Progenitor cell of endocrine pancreas (in vitro differentiated cells): ENCODE measurements around the gene NAA35. TPM values are rescaled to one million over a fixed set of nuclear protein-coding genes. Genes with fewer than 3 reads are reported as not detected.
A peak's percentile ranks its signal among the peaks of the same experiment; 100 is the strongest.

ENCODE experiments used
- DNase-seq: peaks from one replicate; pipeline ENCODE4 v3.0.0; 2021; ENCODE audit warnings: low spot score; ENCODE audit not compliant: unreplicated experiment
- H3K27ac Mint-ChIP-seq: 2 replicates; pipeline ENCODE4 v1.8.0; 2021; ENCODE audit warnings: mild to moderate bottlenecking, moderate library complexity, mixed read lengths
- H3K27me3 Mint-ChIP-seq: 2 replicates; pipeline ENCODE4 v1.8.0; 2021; ENCODE audit warnings: mixed read lengths
- H3K36me3 Mint-ChIP-seq: 2 replicates; pipeline ENCODE4 v1.8.0; 2022; ENCODE audit warnings: mixed read lengths; ENCODE audit not compliant: insufficient read depth
- H3K4me1 Mint-ChIP-seq: 2 replicates; pipeline ENCODE4 v1.8.0; 2021; ENCODE audit warnings: low read depth, mixed read lengths
- H3K4me3 Mint-ChIP-seq: 2 replicates; pipeline ENCODE4 v1.8.0; 2021; ENCODE audit warnings: low read depth, mild to moderate bottlenecking, moderate library complexity, mixed read lengths
- H3K9me3 Mint-ChIP-seq: 2 replicates; pipeline ENCODE4 v1.8.0; 2021; ENCODE audit warnings: low read depth, mixed read lengths
- total RNA-seq: library from RNA; stranded (reverse); gene quantifications from 2 replicates; pipeline ENCODE4 v1.2.1, GENCODE V29; 2021
- TF ChIP-seq, protein P1 (sequence below): fragments of 200-600 bp; sonication (generic); IDR thresholded peaks from one replicate; pipeline ENCODE4 v1.5.0; 2021; ENCODE audit warnings: antibody characterized with exemption, mild to moderate bottlenecking; ENCODE audit not compliant: unreplicated experiment

NAA35 gene
- total RNA-seq, 1 donor from 2014 or later, result 37.3 TPM

DNA sequence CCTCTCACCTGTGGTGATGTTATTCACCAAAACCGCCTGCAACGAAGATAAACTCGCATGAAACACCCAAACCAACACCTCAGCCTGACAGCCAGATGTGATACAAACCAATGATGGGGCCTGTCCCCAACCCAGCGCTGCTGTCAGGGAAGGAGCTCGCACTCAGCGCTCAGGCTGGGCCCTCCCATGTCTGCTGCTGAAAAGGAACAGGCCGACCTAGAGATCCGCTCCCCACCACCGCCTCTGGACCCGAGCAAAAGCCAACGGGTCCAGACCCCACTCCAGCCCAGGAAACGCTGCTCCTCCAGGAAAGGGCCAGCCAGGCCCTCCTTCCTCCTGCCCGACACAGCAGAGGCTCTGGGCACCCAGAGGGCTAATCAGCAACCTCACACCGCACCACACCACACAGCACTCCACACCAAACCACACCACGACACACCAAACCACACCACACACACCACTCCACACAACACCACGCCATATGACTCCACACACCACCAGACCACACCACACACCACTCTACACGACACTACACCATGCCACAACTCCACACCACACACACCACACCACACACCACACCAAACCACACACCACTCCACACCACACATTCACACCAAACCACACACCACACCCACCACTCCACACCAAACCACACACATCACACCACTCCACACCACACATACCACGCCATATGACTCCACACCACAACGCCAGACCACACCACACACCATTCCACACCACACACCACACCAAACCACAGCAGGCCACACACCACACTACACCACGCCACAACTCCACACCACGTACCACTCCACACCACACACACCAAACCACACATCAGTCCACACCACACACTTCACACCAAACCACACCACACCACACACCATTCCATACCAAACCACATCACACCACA, 111.9 kb downstream of the NAA35 start:
- peaks cover 11% of the 10 kb centered on the region for H3K36me3 Mint-ChIP-seq
- no peak overlapping the region for H3K4me3 Mint-ChIP-seq
- no peaks in the 10 kb centered on the region for H3K9me3 Mint-ChIP-seq
- peaks cover 6% of the 10 kb centered on the region for H3K4me1 Mint-ChIP-seq
- no peaks in the 10 kb centered on the region for H3K27me3 Mint-ChIP-seq
- TF ChIP-seq, protein P1, sequence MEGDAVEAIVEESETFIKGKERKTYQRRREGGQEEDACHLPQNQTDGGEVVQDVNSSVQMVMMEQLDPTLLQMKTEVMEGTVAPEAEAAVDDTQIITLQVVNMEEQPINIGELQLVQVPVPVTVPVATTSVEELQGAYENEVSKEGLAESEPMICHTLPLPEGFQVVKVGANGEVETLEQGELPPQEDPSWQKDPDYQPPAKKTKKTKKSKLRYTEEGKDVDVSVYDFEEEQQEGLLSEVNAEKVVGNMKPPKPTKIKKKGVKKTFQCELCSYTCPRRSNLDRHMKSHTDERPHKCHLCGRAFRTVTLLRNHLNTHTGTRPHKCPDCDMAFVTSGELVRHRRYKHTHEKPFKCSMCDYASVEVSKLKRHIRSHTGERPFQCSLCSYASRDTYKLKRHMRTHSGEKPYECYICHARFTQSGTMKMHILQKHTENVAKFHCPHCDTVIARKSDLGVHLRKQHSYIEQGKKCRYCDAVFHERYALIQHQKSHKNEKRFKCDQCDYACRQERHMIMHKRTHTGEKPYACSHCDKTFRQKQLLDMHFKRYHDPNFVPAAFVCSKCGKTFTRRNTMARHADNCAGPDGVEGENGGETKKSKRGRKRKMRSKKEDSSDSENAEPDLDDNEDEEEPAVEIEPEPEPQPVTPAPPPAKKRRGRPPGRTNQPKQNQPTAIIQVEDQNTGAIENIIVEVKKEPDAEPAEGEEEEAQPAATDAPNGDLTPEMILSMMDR, result no peak
- H3K27ac Mint-ChIP-seq, result no peak overlapping the region
- DNase-seq, result no peak

DNA sequence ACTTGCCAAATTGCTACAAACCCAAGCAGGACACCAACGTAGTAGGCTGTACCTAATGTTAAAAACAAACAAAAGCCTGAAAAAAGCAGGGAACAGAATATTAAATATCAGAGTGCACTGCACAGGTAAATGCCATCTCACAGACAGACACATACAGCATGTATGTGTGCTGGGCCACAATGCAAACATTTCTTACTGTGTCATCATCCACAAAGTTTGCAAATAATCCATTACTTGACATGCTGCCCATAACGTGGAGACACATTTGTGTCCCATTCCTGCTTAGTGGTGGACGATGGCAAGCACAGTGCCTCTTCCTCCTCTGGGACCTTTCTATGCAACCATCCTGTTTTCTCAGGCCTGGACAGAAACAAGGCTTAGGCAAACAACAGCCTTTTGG, 113.7 kb downstream of the NAA35 start:
- peaks cover 13% of the 10 kb centered on the region for H3K36me3 Mint-ChIP-seq

DNA sequence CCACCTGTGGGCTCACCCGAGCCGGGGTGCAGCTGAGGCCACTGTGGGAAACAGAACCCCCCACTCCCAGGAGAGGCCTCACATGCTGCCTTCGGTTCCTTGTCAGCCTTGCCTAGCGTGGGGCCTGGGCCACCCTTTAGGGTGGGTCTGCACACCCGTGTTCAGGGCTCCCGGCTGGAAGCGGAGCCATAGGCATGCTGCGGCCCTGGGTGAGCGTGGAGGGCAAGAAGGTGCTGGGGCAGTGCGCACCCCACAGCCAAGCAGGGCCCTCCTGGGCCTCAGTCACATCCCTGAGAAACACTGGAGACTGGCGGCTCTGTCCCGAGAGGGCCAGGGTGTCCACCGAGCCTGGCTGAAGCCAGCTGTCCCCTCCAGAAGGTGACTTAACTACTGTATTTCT, 116.5 kb downstream of the NAA35 start:
- H3K9me3 Mint-ChIP-seq, result no peaks in the 10 kb centered on the region
- no peak for DNase-seq
- peaks cover 4% of the 10 kb centered on the region for H3K4me1 Mint-ChIP-seq
- no peaks in the 10 kb centered on the region for H3K27me3 Mint-ChIP-seq
- peaks cover 7% of the 10 kb centered on the region for H3K36me3 Mint-ChIP-seq
- no peak overlapping the region for H3K27ac Mint-ChIP-seq
- H3K4me3 Mint-ChIP-seq, result no peak overlapping the region
- TF ChIP-seq, protein P1, result no peak

More for the DNA sequence above, 113.7 kb downstream of the NAA35 start:
- DNase-seq, result no peak
- Mint-ChIP-seq H3K9me3 (no peaks in the 10 kb centered on the region), H3K4me1 (peaks cover 9% of the 10 kb centered on the region), H3K27me3 (no peaks in the 10 kb centered on the region), H3K4me3 (no peak overlapping the region), H3K27ac (peak overlapping the region; percentile 12)
- TF ChIP-seq, protein P1, result no peak

DNA sequence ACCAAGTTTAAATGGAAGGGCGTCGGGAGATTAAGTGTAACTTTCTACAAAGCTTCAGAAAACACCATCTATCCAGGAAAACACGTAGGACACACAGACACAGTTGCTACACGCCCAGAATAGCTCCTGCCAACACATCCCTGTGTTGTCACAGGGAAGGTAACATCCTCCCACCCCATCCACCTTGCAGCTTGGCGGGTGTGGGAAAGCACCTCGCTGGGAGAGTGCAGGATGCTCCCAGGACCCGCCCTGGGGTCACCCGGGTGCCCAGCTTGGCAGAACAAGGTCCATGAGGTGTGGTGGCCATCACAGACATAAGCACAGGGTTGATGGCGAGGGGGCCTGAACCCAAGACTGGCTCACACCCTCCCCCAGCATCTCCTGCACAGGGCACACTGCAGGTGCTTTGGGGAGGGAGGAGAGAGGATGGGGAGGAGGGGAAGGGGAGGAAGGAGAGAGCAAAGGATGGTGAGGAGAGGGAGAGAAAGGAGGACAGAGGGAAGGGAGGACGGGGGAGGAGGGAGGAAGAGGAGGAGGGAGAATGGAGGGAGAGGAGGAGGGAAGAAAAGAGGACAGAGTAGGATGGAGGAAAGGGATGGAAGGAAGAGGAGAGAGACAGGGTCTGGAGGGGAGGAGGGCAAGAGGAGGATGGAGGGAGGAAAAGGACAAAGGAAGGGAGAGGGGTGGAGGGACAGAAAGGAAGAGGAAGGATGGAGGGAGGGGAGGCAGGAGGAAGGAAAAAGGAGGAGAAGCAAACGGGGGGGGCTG, 121.2 kb downstream of the NAA35 start:
- Mint-ChIP-seq H3K36me3 (peaks cover 9% of the 10 kb centered on the region), H3K9me3 (no peaks in the 10 kb centered on the region), H3K4me1 (peaks cover 12% of the 10 kb centered on the region), H3K27ac (no peak overlapping the region), H3K4me3 (no peak overlapping the region), H3K27me3 (no peaks in the 10 kb centered on the region)
- no peak for DNase-seq
- TF ChIP-seq, protein P1, result no peak
